Stimulated activated CD8-positive, alpha-beta memory T cell treated with anti-CD3 and anti-CD28 coated beads, Interleukin-4, amount 100 ng/mL, for 24 hours (primary cell): ENCODE data around the gene PSMD11.

ENCODE experiments used
- DNase-seq: peaks from one replicate; pipeline ENCODE4 v3.0.0-alpha.2; 2020; ENCODE audit warnings: low read depth

PSMD11 gene

GRCh38 chr17:32467949-32468348, 23.6 kb downstream of the PSMD11 start:
- no peak for DNase-seq

- DNase-seq = no peak
These were observed 26.3 kb downstream of the PSMD11 start for GRCh38 chr17:32470405-32471167.

- DNase-seq = no peak
These were observed 27.3 kb downstream of the PSMD11 start for GRCh38 chr17:32471652-32472051.

GRCh38 chr17:32475258-32475657, 30.9 kb downstream of the PSMD11 start:
- DNase-seq = no peak

- no peak for DNase-seq
These were observed 32.9 kb downstream of the PSMD11 start for GRCh38 chr17:32477220-32477619.

- no peak for DNase-seq
These were observed 34.8 kb downstream of the PSMD11 start for GRCh38 chr17:32479074-32479617.

- DNase-seq = no peak
These were observed 36.9 kb downstream of the PSMD11 start for GRCh38 chr17:32481193-32481592.

- no peak for DNase-seq
These were observed 38.4 kb downstream of the PSMD11 start for GRCh38 chr17:32482568-32483320.

- no peak for DNase-seq
These were observed 39.2 kb downstream of the PSMD11 start for GRCh38 chr17:32483451-32484019.

GRCh38 chr17:32484041-32484461, 39.7 kb downstream of the PSMD11 start:
- DNase-seq = no peak

- no peak for DNase-seq
These were observed 40.3 kb downstream of the PSMD11 start for GRCh38 chr17:32484628-32485027.

GRCh38 chr17:32485261-32486110, 41.2 kb downstream of the PSMD11 start:
- DNase-seq = no peak

- peak; percentile 52 for DNase-seq
These were observed 41.9 kb downstream of the PSMD11 start for GRCh38 chr17:32486111-32486700.

GRCh38 chr17:32486701-32487472, 42.6 kb downstream of the PSMD11 start, which contains the start of gene CDK5R1:
TSS of gene CDK5R1 (plus strand) at chr17:32486993. CDS start at chr17:32487621, 628 bp downstream.
- peak; percentile 55 for DNase-seq

- no peak for DNase-seq
These were observed 43.3 kb downstream of the PSMD11 start for GRCh38 chr17:32487473-32488176.

- no peak for DNase-seq
These were observed 43.9 kb downstream of the PSMD11 start for GRCh38 chr17:32488177-32488542.

- no peak for DNase-seq
These were observed 44.4 kb downstream of the PSMD11 start for GRCh38 chr17:32488604-32489180.

GRCh38 chr17:32489320-32490100, 45.2 kb downstream of the PSMD11 start:
- DNase-seq = no peak

GRCh38 chr17:32490101-32490482, 45.8 kb downstream of the PSMD11 start:
- no peak for DNase-seq
